Measurements from ENCODE around the gene CEP162. TPM values are rescaled to one million over a fixed set of nuclear protein-coding genes. Genes with fewer than 3 reads are reported as not detected.
"Not testable (repeated sequence)": the region's sequence is repeated elsewhere in the genome, so short reads cannot be mapped to it uniquely, and the experiment has no call there.

CEP162 gene, protein sequence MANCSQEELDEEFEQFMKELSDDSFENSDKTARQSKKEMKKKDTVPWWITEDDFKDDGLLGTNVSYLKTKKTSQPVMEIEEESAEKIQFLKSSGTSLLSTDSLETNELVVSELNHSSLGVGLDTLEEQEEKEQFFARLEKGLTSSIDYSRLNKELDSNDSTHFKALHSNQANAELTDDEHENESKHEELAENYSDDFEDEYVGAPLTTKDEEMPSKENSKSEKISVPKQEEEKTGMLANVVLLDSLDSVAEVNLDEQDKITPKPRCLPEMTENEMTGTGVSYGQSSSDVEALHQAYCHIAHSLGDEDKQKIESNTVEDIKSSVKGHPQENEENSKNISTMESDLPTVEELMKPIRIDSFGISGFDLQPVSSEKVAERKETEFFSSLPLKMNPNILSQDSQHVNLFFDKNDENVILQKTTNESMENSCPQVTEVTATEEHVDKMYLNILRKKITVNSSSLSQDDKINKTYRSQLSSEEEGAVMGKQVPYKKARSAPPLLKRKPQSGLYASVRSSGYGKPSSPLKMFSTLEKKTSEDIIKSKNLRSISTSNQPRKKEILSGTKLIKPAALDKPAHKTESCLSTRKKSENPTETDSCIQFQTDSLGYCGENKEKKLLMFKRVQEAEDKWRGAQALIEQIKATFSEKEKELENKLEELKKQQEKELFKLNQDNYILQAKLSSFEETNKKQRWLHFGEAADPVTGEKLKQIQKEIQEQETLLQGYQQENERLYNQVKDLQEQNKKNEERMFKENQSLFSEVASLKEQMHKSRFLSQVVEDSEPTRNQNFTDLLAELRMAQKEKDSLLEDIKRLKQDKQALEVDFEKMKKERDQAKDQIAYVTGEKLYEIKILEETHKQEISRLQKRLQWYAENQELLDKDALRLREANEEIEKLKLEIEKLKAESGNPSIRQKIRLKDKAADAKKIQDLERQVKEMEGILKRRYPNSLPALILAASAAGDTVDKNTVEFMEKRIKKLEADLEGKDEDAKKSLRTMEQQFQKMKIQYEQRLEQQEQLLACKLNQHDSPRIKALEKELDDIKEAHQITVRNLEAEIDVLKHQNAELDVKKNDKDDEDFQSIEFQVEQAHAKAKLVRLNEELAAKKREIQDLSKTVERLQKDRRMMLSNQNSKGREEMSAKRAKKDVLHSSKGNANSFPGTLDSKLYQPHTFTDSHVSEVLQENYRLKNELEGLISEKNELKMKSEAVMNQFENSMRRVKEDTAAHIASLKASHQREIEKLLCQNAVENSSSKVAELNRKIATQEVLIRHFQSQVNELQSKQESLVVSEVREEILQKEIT (N-terminal part only)
- total RNA-seq: 4.4 and 8.7 TPM in 2 replicates

GRCh38 chr6:84227434-84228197 is at the start of gene CEP162:
TSS of gene CEP162 (minus strand) at chr6:84227643. CDS start at chr6:84226393, 1,250 bp downstream.
- peak; percentile 55 for DNase-seq (ENCODE audit: low read depth, low spot score)

DNA sequence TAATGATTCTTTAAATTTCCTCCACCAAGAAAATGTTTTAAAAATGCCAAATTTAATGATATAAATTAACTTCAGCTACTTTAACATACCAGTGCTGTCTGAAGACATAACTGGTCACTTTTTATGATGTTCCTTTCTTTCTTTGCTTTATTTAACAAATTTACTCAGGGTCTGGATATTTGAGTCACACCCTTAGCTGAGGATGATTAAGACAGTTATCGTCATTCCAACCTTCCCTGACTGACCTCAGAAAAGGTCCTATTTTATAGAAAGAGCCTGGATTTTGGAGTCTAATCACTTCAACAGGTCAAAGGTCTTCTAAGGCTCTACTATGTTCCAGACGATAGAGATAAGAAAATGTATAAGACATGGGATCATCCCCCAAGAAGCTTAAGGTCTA is 47.4 kb upstream of the CEP162 start:
- no peak for DNase-seq (ENCODE audit: low read depth, low spot score)

DNA sequence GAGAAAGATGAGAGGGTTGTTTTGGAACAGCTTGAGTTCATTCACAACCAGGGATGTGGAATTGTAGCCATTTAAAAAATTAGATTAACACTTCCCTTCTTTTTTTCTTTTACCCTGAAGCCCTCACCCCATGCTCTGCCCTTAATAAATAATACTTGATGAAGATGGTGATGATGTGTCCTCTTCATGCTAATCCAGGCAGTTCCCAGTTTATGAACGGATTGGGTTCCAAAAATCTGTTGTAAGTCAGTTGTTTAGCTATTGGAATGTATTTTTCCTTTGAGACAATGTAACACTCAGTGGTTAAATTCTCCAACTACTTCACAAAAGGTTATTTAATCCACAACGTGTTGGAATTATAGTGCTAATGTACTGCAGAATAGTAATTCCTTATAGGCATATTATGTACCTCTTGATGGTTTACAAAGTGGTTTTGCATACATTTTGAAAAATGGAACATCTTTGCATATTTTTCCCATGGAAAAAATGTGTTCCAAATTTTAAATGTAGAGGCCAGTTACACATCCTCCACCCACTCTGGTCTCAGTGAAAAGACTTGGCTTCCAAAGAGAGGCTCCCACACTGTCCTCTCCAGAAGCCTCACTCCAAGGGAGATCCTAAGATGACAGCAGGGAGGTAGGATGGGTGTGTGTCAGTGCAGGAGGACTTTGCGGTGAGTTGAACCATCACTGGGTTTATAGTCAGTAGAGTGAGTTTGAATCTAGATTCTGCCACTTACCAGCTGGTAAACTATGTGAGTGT is 45.8 kb upstream of the CEP162 start:
- no peak for DNase-seq (ENCODE audit: low read depth, low spot score)

DNA sequence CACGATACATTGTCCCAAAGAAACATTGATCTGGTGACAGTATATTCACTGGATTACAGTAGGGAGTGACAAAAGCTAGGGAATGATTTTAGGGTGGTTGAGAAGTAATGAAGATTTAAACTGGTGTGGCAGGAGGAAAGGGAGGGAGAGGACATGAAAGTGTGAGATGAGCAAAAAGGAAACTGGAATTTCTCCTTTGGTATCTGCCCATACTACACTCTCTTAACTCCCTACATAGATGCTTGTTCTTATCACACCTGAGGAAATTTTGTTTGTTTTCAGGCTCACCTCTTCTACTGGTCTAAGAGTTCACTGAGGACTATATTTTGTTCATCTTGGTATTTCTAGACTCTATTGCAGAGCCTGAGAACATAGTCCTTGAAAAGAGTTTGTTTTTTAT is 44.9 kb upstream of the CEP162 start:
- no peak for DNase-seq (ENCODE audit: low read depth, low spot score)

DNA sequence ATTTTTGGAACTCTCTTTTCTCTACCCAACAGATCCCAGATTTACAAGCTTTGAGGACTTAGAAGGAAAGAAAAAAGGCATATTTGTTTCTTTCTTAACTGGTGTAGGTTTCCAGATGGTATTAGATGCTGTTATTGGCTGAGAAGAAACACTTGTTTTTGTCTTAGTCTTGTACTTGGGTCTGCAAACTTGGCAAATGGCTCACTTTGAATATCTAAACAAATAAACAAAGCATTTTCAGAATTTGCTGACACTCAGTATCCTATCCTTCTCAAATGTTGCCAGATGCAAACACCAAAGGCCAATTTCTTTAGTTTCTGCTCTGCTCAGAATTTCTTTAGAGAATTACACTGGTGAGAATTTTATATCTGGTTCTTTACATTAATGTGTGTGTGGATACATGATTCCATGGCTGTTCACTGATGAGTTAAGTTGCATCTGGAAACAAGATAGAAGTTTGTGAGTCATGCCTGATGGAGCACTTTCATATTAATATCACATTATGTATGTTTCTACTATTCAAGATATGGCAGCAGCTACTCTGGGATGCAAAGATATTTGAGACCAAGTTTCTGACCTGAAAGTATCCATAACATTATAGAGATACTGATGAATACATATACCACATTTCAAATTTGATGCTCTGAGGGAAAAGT is 43.7 kb upstream of the CEP162 start:
- DNase-seq (ENCODE audit: low read depth, low spot score): no peak

DNA sequence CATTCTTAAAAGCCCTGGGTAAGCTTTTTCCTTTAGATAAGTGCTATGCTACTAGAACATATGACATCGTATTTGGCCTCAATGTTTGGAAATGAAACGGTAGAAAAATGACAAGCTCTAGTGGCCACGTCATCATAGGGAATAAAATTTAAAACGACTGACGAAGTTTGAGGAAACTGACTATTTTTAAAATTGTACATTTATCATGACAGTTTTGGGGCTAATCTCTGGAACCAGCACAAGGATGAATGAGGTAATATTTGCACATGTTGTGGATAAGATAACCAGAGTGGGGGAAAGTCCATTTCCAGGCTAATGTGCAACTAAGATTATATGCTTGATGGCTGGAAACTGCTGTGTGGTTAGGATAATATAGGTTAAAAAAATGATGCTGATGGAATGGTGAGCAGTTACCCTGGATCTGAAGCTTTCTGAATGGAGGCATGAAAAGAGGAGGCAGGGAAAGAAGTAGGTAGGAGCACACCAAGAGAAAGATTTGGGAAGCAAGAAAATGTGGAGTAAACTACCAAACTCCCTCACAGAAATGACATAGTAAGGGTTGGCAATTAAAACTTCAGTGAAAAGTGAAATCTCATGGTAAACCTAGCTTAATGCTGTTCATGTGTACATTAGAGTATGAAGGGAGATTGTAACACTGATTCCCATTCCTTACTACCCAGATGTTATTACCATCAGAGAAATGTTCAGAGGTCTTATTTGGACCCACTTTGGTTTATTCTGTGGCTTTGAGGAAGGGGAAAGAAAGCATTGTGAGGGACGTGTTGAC is 42.7 kb upstream of the CEP162 start:
- no peak for DNase-seq (ENCODE audit: low read depth, low spot score)

GRCh38 chr6:84268781-84269180 is 41.3 kb upstream of the CEP162 start:
- no peak for DNase-seq (ENCODE audit: low read depth, low spot score)

DNA sequence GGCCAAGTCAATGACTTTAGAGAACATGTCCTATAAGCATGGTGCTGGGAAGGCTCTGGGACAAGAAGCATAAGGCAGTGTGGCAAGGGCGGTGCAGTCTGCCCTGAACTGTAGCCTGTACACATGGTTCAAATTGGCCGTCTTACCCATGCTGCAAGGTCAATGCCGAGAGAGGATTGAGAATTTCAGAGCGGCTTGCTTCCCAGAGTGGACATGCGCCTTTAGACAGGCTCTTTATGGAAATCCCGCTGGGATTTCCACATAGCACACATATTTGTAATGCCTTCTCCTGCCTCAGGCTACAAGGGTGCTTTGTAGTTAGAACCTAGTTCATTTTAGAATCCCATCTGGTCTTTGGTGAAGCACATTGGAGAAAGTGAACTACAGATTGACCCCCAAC is 36.1 kb upstream of the CEP162 start:
- no peak for DNase-seq (ENCODE audit: low read depth, low spot score)

GRCh38 chr6:84260926-84261325 is 33.5 kb upstream of the CEP162 start:
- no peak for DNase-seq (ENCODE audit: low read depth, low spot score)

DNA sequence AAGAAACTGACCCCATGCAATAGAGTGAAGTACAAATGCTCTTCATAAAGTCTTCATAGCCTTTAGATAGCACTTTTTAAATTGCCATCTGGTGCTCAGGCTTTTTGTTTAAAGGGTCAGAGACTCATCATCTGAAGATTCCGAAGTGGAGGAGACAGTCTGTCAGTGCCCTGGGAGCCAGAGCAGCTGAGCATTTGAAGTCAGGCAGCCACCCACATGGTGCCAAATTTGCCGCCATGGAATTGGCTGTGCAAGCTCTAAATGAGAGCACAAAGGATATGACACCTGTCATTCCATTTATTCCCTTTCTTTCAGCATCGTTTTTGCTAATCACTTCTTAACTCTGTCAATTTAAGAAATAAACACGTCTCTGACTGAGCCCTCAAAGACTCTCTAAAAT is 32.8 kb upstream of the CEP162 start:
- DNase-seq (ENCODE audit: low read depth, low spot score): no peak

GRCh38 chr6:84258866-84259265 is 31.4 kb upstream of the CEP162 start:
- no peak for DNase-seq (ENCODE audit: low read depth, low spot score)

DNA sequence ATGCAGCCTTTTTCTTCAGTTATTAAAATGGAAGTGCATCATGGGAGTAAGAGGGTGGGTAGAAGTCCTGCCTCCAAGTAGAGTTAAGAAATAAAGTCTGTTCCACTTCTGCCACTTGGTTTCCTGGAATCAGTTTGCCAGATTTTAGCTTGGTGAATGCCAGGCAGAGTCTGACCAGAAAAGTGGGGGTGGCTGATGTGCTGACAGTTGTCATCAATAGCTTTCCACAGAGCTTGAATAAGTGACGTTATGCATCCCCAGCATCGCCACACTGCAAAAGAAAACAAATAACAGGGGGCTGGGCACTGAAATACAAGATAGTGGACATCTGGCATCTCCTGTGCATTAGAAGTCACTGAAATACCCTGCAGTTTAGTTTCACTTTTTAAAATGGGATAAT is 30.8 kb upstream of the CEP162 start:
- DNase-seq (ENCODE audit: low read depth, low spot score): no peak

GRCh38 chr6:84255641-84256040 is 28.2 kb upstream of the CEP162 start:
- no peak for DNase-seq (ENCODE audit: low read depth, low spot score)

GRCh38 chr6:84253380-84253779 is 25.9 kb upstream of the CEP162 start:
- no peak for DNase-seq (ENCODE audit: low read depth, low spot score)

DNA sequence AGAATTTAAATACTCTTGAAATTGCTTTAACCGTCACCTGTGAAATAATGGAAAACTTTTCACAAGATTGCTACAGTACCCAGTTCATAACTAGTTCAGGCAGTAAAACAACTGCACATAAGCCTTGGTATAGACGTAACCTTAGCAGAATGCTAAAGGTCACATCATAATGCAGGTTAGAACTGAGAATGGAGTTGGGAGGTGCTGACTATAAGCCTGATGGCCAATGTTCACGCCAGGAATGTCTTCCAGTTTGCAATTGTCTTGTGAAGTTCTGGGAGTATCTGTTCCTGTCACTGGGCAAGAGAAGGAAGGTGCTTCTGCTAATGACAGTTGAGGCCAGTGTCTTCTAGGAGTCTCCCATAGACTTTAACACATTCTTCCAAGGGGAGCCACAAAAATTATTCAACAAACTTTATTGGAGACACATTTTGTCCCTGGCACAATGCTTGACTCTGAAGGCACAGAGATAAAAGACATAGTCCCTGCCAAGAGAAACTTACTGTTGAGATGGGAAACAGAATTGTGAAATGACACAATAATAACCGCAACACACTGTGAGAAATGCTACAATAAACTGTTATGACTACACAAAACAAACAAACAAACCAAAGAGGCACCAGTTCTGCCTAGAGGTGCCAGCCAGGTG is 24.6 kb upstream of the CEP162 start:
- no peak for DNase-seq (ENCODE audit: low read depth, low spot score)

DNA sequence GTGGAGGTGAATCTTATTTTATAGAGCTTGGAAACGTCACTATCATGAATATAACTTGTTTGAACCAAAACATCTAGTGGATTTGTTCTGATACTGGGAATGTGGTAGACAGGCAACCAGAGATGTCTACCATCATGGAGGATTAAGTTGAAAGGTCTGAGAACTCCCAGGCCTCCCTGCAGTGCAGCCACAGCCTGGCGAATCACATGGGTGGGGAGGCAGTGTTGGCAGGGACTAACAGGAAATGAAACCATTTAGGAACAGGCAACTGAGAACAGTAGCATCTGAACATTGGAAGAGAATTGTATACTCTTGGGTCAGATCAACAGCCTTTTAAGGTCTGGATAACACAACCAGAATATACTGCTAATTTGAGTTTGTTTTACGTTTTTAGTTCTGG is 22.3 kb upstream of the CEP162 start:
- DNase-seq (ENCODE audit: low read depth, low spot score): no peak

GRCh38 chr6:84244416-84245081 is 17.1 kb upstream of the CEP162 start:
- DNase-seq (ENCODE audit: low read depth, low spot score): not testable (repeated sequence)

DNA sequence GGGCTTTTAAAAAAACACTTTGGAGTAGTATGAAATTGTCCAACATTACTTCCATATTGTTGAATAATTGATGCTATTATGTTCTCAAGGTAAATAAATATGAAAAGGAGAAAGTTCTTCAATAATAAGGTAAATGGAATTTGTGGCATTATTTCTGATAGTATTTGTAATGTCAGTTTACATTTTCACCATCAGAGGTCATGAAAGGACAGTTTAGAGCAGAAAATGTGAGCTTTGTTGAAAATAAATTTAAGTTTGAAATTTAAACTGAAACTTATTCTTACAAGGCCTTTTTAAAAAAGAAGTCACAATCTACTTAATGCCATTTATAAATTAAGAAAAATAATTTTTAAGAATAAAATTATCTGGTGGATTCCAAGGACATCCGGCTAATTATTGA is 15.8 kb upstream of the CEP162 start:
- DNase-seq (ENCODE audit: low read depth, low spot score): no peak

Data from pulmonary artery endothelial cell (primary cell).